H1 (cell line): ENCODE measurements around the gene NOL4L. TPM values are rescaled to one million over a fixed set of nuclear protein-coding genes. Genes with fewer than 3 reads are reported as not detected.
A peak's percentile ranks its signal among the peaks of the same experiment; 100 is the strongest.

ENCODE experiments used
- CTCF ChIA-PET: fragments of 300-600 bp; sonication (Branson Sonifier 250); formaldehyde crosslinking; loops from one replicate; lab custom pipeline; 2021; ENCODE audit not compliant: partially characterized antibody; lab: Charles Lee
- POLR2A ChIA-PET: fragments of 300-600 bp; sonication (Branson Sonifier 250); formaldehyde crosslinking; loops from one replicate; lab custom pipeline; 2021; ENCODE audit warnings: inconsistent platforms; ENCODE audit not compliant: partially characterized antibody; lab: Charles Lee
- DNase-seq, 2 experiments: peaks; one replicate each; pipeline versions ENCODE4 v3.0.0 to v3.0.0-alpha.2; 2010 to 2022; ENCODE audit warnings: low spot score in 2 of 2, low read depth in 1 of 2, mixed read lengths in 1 of 2
- FAIRE-seq: peaks from 2 replicates; lab custom pipeline; 2011; peaks lifted over from hg19 to GRCh38; lab: Jason Lieb, UNC
- H2AFZ ChIP-seq: 2 replicates; pipeline ENCODE4 v1.8.1; 2012; ENCODE audit warnings: low read length, inconsistent platforms
- H2AK5ac ChIP-seq: 2 replicates; pipeline ENCODE4 v1.6.1; 2013; ENCODE audit warnings: low read depth, low read length
- H2BK120ac ChIP-seq: replicated peaks from 2 replicates; pipeline ENCODE3; 2013; ENCODE audit warnings: low read depth, low read length, inconsistent platforms
- H2BK12ac ChIP-seq: 2 replicates; pipeline ENCODE4 v1.6.1; 2013; ENCODE audit warnings: low read depth, low read length
- H2BK15ac ChIP-seq: 2 replicates; pipeline ENCODE4 v1.6.1; 2013; ENCODE audit warnings: low read length
- H2BK20ac ChIP-seq: 2 replicates; pipeline ENCODE4 v1.6.1; 2013; ENCODE audit warnings: low read length
- H2BK5ac ChIP-seq: 2 replicates; pipeline ENCODE4 v1.6.1; 2013; ENCODE audit warnings: low read depth, low read length
- H3K14ac ChIP-seq: 2 replicates; pipeline ENCODE4 v1.6.1; 2013; ENCODE audit warnings: inconsistent platforms; ENCODE audit not compliant: insufficient read length
- H3K18ac ChIP-seq: 2 replicates; pipeline ENCODE4 v1.6.1; 2013; ENCODE audit warnings: low read length; ENCODE audit errors: extremely low read depth
- H3K23ac ChIP-seq: 2 replicates; pipeline ENCODE4 v1.6.1; 2013; ENCODE audit warnings: inconsistent platforms; ENCODE audit not compliant: insufficient read length
- H3K23me2 ChIP-seq: 2 replicates; pipeline ENCODE4 v1.6.1; 2013; ENCODE audit warnings: low read depth, low read length
- H3K27ac ChIP-seq: 2 replicates; pipeline ENCODE4 v1.6.1; 2011; ENCODE audit warnings: low read depth, low read length, inconsistent platforms
- H3K27me3 ChIP-seq, 4 experiments: replicated peaks in 1 of 4; 1 replicate in 1 of 4; 2 replicates in 3 of 4; pipeline versions ENCODE4 v1.6.1 to v1.8.1; 2011 to 2013; ENCODE audit warnings: low read length in 3 of 4, mild to moderate bottlenecking in 3 of 4, inconsistent platforms in 2 of 4, mixed read lengths in 2 of 4, moderate library complexity in 1 of 4; ENCODE audit not compliant: control insufficient read depth in 3 of 4, insufficient read depth in 3 of 4; ENCODE audit errors: extremely low read depth in 1 of 4
- H3K36me3 ChIP-seq, 4 experiments: 2 replicates each; pipeline versions ENCODE4 v1.6.1 to v1.8.1; 2011 to 2013; ENCODE audit warnings: mild to moderate bottlenecking in 4 of 4, low read length in 3 of 4, moderate library complexity in 2 of 4, control low read depth in 1 of 4, inconsistent platforms in 1 of 4; ENCODE audit not compliant: insufficient read depth in 4 of 4, control insufficient read depth in 2 of 4
- H3K4ac ChIP-seq: replicated peaks from 2 replicates; pipeline ENCODE3; 2013; ENCODE audit warnings: low read length, low read depth, mixed read lengths, inconsistent platforms; ENCODE audit not compliant: insufficient read length
- H3K4me1 ChIP-seq, 4 experiments: replicated peaks in 1 of 4; 1 replicate in 1 of 4; 2 replicates in 3 of 4; pipeline versions ENCODE4 v1.6.1 to v1.8.1; 2011 to 2013; ENCODE audit warnings: low read length in 3 of 4, inconsistent platforms in 2 of 4, mixed read lengths in 1 of 4; ENCODE audit not compliant: insufficient read depth in 4 of 4, control insufficient read depth in 3 of 4
- H3K4me2 ChIP-seq, 2 experiments: 2 replicates each; pipeline versions ENCODE4 v1.6.1 to v1.8.1; 2011 to 2013; ENCODE audit warnings: low read depth in 2 of 2, low read length in 2 of 2, control low read depth in 1 of 2, inconsistent platforms in 1 of 2, mild to moderate bottlenecking in 1 of 2; ENCODE audit not compliant: insufficient read depth in 1 of 2
- H3K4me3 ChIP-seq, 4 experiments: fragments of 200-600, 300-600 bp in 1 of 4; sonication (generic), shearing (Covaris generic), sonication (Bioruptor Twin) in 1 of 4; 2 replicates each; pipeline versions ENCODE4 v1.5.1 to v1.8.1; 2011 to 2016; ENCODE audit warnings: low read length in 4 of 4, low read depth in 3 of 4, control low read depth in 2 of 4, inconsistent platforms in 2 of 4, mild to moderate bottlenecking in 2 of 4, mixed read lengths in 1 of 4, moderate library complexity in 1 of 4; ENCODE audit not compliant: insufficient read depth in 2 of 4; ENCODE audit errors: extremely low read depth in 1 of 4
- H3K56ac ChIP-seq: replicated peaks from 2 replicates; pipeline ENCODE3; 2013; ENCODE audit warnings: low read depth, mild to moderate bottlenecking, mixed read lengths, low read length, inconsistent platforms; ENCODE audit not compliant: insufficient read length
- H3K79me1 ChIP-seq: 2 replicates; pipeline ENCODE4 v1.6.1; 2013; ENCODE audit warnings: low read depth, low read length, control low read depth
- H3K79me2 ChIP-seq, 2 experiments: 2 replicates each; pipeline versions ENCODE4 v1.6.1 to v1.8.1; 2012 to 2013; ENCODE audit warnings: low read length in 2 of 2, mild to moderate bottlenecking in 2 of 2, inconsistent platforms in 1 of 2; ENCODE audit not compliant: insufficient read depth in 2 of 2, control insufficient read depth in 1 of 2
- H3K9ac ChIP-seq, 4 experiments: replicated peaks in 1 of 4; 1 replicate in 1 of 4; 2 replicates in 3 of 4; pipeline versions ENCODE4 v1.6.1 to v1.8.1; 2011 to 2013; ENCODE audit warnings: low read depth in 3 of 4, low read length in 3 of 4, control low read depth in 2 of 4, mild to moderate bottlenecking in 2 of 4, moderate library complexity in 2 of 4, inconsistent platforms in 1 of 4; ENCODE audit errors: extremely low read depth in 1 of 4
- H3K9me3 ChIP-seq, 2 experiments: 2 replicates each; pipeline versions ENCODE4 v1.6.1 to v1.8.1; 2012 to 2013; ENCODE audit warnings: mild to moderate bottlenecking in 2 of 2, moderate library complexity in 2 of 2, control low read depth in 1 of 2, inconsistent platforms in 1 of 2, low read depth in 1 of 2, low read length in 1 of 2, mixed read lengths in 1 of 2; ENCODE audit not compliant: insufficient read depth in 2 of 2
- H4K20me1 ChIP-seq, 2 experiments: replicated peaks in 1 of 2; 2 replicates each; pipeline versions ENCODE3 to v1.8.1; 2011 to 2013; ENCODE audit warnings: inconsistent platforms in 2 of 2, low read length in 2 of 2, mild to moderate bottlenecking in 1 of 2; ENCODE audit not compliant: insufficient read depth in 2 of 2, control insufficient read depth in 1 of 2
- H4K5ac ChIP-seq: 2 replicates; pipeline ENCODE4 v1.6.1; 2013; ENCODE audit warnings: low read length, low read depth, mixed read lengths, inconsistent platforms; ENCODE audit not compliant: insufficient read length
- H4K8ac ChIP-seq: 2 replicates; pipeline ENCODE4 v1.8.0; 2013; ENCODE audit warnings: mild to moderate bottlenecking, moderate library complexity, low read length, inconsistent platforms; ENCODE audit not compliant: insufficient read depth; ENCODE audit errors: extremely low read depth
- H4K91ac ChIP-seq: replicated peaks from 2 replicates; pipeline ENCODE3; 2013; ENCODE audit warnings: low read length, mixed read lengths, inconsistent platforms; ENCODE audit not compliant: insufficient read length
- WGBS, 2 experiments: shearing (Covaris generic) in 1 of 2; methylation state at CpG; one replicate each; pipeline versions ENCODE4 v1.1.6 to v1.1.7; 2013 to 2015; ENCODE audit warnings: low lambda C conversion rate in 2 of 2, mixed read lengths in 2 of 2, inconsistent platforms in 1 of 2, low coverage in 1 of 2, missing lambda C conversion rate in 1 of 2; ENCODE audit not compliant: insufficient replicate concordance in 2 of 2, insufficient coverage in 1 of 2, insufficient read length in 1 of 2; ENCODE audit errors: extremely low coverage in 1 of 2, missing lambda C conversion rate in 1 of 2; 5-methylcytosine and 5-hydroxymethylcytosine counted together
- polyA plus RNA-seq, 7 experiments: library from polyadenylated mRNA; depleted of rRNA in 3 of 7; stranded (reverse) in 5 of 7; unstranded in 2 of 7; fragments of >200 nt in 5 of 7; fragments of 200-250 nt in 2 of 7; gene quantifications; 1 replicate in 5 of 7; 2 replicates in 1 of 7; 4 replicates in 1 of 7; pipeline versions ENCODE4 v1.2.1 to v1.2.3, GENCODE V29; 2011 to 2013; ENCODE audit warnings: missing spikeins in 2 of 7, mixed read lengths in 2 of 7
- total RNA-seq: library from RNA; stranded (reverse); fragmentation: NEBNext Ultra II Directional; extraction: Animal tissue kit (Norgen Biotek cat#: 25700); gene quantifications from 2 replicates; pipeline ENCODE4 v1.2.1, GENCODE V29; 2021

Gene NOL4L
- total and polyA plus RNA-seq, 2 of the 8 experiments (the other 6 are each of a cell fraction or from before 2014, with no cell fraction given) = 15.3 to 23.7 TPM

GRCh38 chr20:32537657-32538525 is 47.2 kb downstream of the NOL4L start:
- H3K27ac ChIP-seq = no peak overlapping the region
- no peak overlapping the region for H3K14ac ChIP-seq
- H3K18ac ChIP-seq = 0 out of 2 replicates have a peak overlapping the region, but pooled peaks have one; percentile 14
- H2BK5ac ChIP-seq = no peak overlapping the region
- H3K36me3 ChIP-seq = no peaks in the 10 kb centered on the region
- DNase-seq (no peak), FAIRE-seq (no peak)
- H3K4me3 ChIP-seq = peak overlapping the region in 1 of 4 experiments; percentile 60; a peak in 1 of 8 replicates
- H4K20me1 ChIP-seq = peaks cover 0 to 5% of the 10 kb centered on the region in 2 experiments
- no peak overlapping the region for H3K23ac ChIP-seq
- WGBS, 2 experiments = 81% methylated on average over 8 of the region's 18 CpGs; no CpG with 5 or more reads in 1 of the 2 experiments
- no peaks in the 10 kb centered on the region for H3K79me2 ChIP-seq
- H2BK120ac ChIP-seq = no peak overlapping the region
- no peak overlapping the region for H3K9ac ChIP-seq
- H4K5ac ChIP-seq = no peak overlapping the region
- H3K4ac ChIP-seq = no peak overlapping the region
- no peak overlapping the region for H2AK5ac ChIP-seq
- peaks cover 10 to 24% (median 17%) of the 10 kb centered on the region in 4 experiments for H3K4me1 ChIP-seq
- H4K91ac ChIP-seq = no peak overlapping the region
- H2BK12ac ChIP-seq = 0 out of 2 replicates have a peak overlapping the region, but pooled peaks have one; percentile 19
- no peak overlapping the region for H4K8ac ChIP-seq
- H2BK15ac ChIP-seq = no peak overlapping the region
- CTCF ChIA-PET = interaction anchor here (0.8 to 5.5 kb wide), 6 partner anchors 10 to 52 kb away, joined by 3 to 47 read pairs (median 6); no protein-coding TSS in a partner anchor
- POLR2A ChIA-PET = interaction anchor here (1.0 kb wide), 1 partner anchor 49 kb away, joined by 4 read pairs; no protein-coding TSS in a partner anchor
- H2BK20ac ChIP-seq = no peak overlapping the region
- peaks cover 11% of the 10 kb centered on the region for H3K23me2 ChIP-seq
- H2AFZ ChIP-seq = no peak overlapping the region
- no peak overlapping the region for H3K56ac ChIP-seq
- peak overlapping the region; percentile 54 to 94 for H3K4me2 ChIP-seq
- peaks cover 3 to 22% (median 20%) of the 10 kb centered on the region in 4 experiments for H3K27me3 ChIP-seq
- H3K9me3 ChIP-seq = no peaks in the 10 kb centered on the region
- no peaks in the 10 kb centered on the region; the same call in 1 of the 2 replicates for H3K79me1 ChIP-seq
